GM13977 (cell line): ENCODE results near the gene KCNMB4.
"Not testable (repeated sequence)": the region's sequence is repeated elsewhere in the genome, so short reads cannot be mapped to it uniquely, and the experiment has no call there.

Experiments
- DNase-seq: peaks from one replicate; pipeline ENCODE4 v3.0.0; 2012; ENCODE audit warnings: low spot score
- in situ Hi-C: fragments of 300-500 bp; cut with MboI; formaldehyde crosslinking; loops from one replicate; pipeline ENCODE4 v1.12.0; 2022; ENCODE audit warnings: low sequenced_read_pairs, low pct_unique_long_range_greater_than_20kb, mixed read lengths, inconsistent platforms; ENCODE audit not compliant: unreplicated experiment
- TF ChIP-seq, protein P1 (sequence below): IDR thresholded peaks from 2 replicates; pipeline ENCODE4 v1.5.1; 2012; ENCODE audit warnings: mild to moderate bottlenecking, control low read depth; ENCODE audit not compliant: insufficient read depth; ENCODE audit errors: extremely low read depth, missing control alignments

The KCNMB4 gene

DNA sequence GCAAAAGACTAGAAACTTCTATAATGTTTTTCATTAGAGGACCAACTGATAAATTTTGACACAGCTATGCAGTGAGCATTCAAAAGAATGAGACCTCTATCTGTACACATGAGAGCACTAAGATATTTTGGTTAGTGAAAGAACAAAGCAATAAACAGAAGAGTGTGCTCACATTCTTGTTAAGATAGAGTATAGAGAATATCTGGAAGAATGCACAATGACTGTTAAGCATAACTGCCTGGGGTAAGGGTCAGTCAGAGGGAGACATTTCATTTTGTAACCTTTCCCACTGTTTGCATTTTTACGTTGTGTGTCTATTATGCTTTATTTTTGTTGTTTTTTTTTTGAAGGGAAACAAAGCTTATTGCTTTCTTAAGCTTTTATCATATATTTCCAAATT, 20.7 kb downstream of the KCNMB4 start:
- DNase-seq = no peak
- in situ Hi-C loops = no loop called here
- TF ChIP-seq, protein P1, sequence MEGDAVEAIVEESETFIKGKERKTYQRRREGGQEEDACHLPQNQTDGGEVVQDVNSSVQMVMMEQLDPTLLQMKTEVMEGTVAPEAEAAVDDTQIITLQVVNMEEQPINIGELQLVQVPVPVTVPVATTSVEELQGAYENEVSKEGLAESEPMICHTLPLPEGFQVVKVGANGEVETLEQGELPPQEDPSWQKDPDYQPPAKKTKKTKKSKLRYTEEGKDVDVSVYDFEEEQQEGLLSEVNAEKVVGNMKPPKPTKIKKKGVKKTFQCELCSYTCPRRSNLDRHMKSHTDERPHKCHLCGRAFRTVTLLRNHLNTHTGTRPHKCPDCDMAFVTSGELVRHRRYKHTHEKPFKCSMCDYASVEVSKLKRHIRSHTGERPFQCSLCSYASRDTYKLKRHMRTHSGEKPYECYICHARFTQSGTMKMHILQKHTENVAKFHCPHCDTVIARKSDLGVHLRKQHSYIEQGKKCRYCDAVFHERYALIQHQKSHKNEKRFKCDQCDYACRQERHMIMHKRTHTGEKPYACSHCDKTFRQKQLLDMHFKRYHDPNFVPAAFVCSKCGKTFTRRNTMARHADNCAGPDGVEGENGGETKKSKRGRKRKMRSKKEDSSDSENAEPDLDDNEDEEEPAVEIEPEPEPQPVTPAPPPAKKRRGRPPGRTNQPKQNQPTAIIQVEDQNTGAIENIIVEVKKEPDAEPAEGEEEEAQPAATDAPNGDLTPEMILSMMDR = no peak

DNA sequence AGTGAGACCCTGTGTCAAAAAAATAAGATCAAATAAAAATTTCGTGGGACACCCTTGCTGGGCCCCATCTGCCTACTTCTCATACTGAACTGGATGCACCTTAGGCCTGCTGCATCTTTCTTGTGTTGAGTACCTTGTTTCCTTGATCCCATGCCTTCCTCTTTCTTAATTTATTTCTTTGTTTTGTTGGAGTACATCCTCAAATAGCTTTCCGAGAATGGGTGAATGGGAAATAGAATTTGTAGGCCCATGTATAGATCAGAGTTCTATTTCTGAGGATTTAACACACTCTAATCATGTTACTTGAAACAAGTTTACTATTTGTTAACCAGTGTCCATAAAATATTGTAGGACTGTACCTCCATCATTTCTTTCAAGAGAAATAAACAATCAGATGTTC, 23.6 kb downstream of the KCNMB4 start:
- TF ChIP-seq, protein P1 = no peak
- DNase-seq = no peak
- in situ Hi-C loops = no loop called here

DNA sequence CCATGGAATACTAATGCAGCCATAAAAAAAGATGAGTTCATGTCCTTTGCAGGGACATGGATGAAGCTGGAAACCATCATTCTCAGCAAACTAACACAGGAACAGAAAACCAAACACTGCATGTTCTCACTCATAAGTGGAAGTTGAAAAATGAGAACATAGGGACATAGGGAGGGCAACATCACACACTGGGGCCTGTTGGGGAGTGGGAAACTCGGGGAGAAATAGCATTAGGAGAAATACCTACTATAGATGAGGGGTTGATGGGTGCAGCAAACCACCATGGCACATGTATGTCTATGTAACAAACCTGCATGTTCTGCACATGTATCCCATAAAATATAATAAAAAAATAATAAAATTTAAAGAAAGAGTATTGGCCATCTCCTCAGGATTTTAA, 26.5 kb downstream of the KCNMB4 start:
- in situ Hi-C loops, DNase-seq: not testable (repeated sequence)

DNA sequence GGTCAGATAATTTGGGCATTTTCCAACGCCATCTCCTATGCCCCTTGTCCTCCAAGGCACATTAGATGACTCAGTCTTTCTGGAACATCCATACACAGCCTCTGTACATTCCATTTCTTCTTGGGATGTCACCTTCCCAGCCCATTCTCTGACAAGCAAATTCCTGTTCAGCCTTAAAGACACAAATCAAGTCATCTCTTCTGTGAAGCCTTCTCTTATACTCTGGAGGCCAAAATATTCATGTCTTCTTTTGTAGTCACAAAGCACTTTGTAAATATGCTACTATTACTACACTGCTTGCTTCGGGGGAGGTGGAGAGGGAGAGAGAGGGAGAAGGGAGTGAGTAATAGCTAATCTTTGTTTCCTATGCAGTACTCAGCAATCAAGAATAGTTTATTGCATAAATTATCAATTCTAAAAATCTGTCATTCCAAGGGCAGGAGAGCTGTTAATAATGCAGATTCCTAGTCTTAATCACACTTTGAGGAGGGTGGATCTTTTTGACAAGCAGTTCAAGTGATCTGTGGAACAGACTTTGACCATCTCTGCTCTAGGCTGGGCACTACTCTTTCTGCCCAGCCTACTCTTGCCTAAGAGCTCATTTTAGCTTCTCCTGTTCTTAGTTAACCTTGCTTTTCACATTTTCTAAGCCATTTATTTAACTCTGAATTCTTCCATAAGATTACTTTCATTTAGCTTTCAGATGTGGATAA, 27.9 kb downstream of the KCNMB4 start:
- in situ Hi-C loops = no loop called here

DNA sequence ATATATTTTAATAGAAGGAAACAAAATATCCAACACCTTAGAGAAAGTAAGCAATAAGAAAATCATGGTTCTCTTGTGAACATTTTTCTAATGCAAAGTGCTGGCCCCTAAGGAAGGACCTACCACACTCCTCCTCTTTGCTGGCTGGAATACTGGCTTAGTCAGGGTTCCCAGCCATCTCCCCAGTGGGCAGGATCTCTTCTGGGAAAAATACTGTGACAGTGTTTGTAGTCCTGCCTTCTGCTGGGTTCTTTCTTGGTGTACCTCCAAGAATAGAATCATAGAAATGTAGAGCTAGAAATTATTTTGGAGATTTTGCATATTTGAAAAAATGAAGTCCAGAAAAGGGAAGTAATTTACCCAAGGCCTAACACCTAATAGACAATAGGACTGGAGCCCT, 31.9 kb downstream of the KCNMB4 start:
- TF ChIP-seq, protein P1 = no peak
- in situ Hi-C loops = no loop called here
- DNase-seq = no peak

More for the DNA sequence above, 27.9 kb downstream of the KCNMB4 start:
- no peak for DNase-seq
- TF ChIP-seq, protein P1 = no peak

DNA sequence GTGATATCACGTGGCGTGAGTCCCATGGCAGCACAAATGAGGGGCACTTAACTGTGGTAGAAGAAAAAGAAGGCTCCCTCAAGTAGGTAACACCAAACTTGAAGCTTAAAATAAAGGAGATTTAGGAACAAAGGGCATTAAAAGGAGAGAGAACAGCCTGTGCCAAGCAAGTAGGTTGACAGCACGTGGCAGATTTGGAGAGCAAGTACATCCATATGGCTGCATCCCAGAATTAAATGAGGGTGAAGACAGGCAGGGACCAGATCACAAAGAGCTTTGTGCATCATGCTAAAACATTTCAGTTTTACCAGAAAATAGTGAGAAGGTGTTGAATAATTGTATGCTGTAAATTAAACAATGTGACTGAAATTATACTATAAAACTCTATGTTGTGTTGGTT, 32.8 kb downstream of the KCNMB4 start:
- TF ChIP-seq, protein P1 = no peak
- in situ Hi-C loops = no loop called here
- no peak for DNase-seq

DNA sequence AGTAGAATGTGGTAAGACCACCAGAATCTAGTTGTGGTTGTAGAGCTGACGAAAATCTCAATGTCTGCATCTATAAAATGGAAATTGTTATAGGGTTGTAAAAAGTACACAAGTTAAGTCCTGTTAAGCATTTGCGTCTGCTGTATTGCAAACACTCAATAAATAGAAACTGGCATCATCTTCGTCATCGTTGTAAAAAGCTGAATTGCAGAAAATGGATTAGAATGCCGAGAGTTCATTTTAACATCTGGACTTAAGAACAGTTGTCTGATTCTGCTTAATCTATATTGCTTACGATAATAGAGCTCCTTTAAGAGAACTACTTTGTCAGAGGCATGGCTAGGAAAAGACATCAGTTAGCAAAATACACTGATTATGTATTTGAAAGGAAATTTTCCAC, 33.2 kb downstream of the KCNMB4 start:
- no peak for DNase-seq
- TF ChIP-seq, protein P1 = no peak
- in situ Hi-C loops = no loop called here
